Fibroblast of skin of right biceps (primary cell): Measurements from ENCODE around the gene FAM170B.

Source experiments
- DNase-seq: peaks from one replicate; pipeline ENCODE4 v3.0.0-alpha.2; 2013

FAM170B gene

GRCh38 chr10:49096890-49097445 lies 36.9 kb downstream of the FAM170B start:
- DNase-seq: no peak

GRCh38 chr10:49094646-49095045 lies 39.2 kb downstream of the FAM170B start:
- no peak for DNase-seq

GRCh38 chr10:49093922-49094321 lies 39.9 kb downstream of the FAM170B start:
- no peak for DNase-seq

- no peak for DNase-seq
Measured at GRCh38 chr10:49092477-49092876, 41.3 kb downstream of the FAM170B start.

GRCh38 chr10:49091450-49092210 lies 42.2 kb downstream of the FAM170B start:
- no peak for DNase-seq

- no peak for DNase-seq
Measured at GRCh38 chr10:49090696-49091380, 43.0 kb downstream of the FAM170B start.

- no peak for DNase-seq
Measured at GRCh38 chr10:49090189-49090575, 43.6 kb downstream of the FAM170B start.

GRCh38 chr10:49089557-49090188 lies 44.1 kb downstream of the FAM170B start:
- DNase-seq: peak; percentile 15

- DNase-seq: no peak
Measured at GRCh38 chr10:49089152-49089551, 44.7 kb downstream of the FAM170B start.

- no peak for DNase-seq
Measured at GRCh38 chr10:49086889-49087288, 46.9 kb downstream of the FAM170B start.

GRCh38 chr10:49083261-49083660 lies 50.6 kb downstream of the FAM170B start:
- DNase-seq: no peak

GRCh38 chr10:49082766-49083165 lies 51.1 kb downstream of the FAM170B start:
- DNase-seq: no peak

- DNase-seq: no peak
Measured at GRCh38 chr10:49081547-49082275, 52.1 kb downstream of the FAM170B start.
